ENCODE results near the gene TTLL5. TPM values are rescaled to one million over a fixed set of nuclear protein-coding genes. Genes with fewer than 3 reads are reported as not detected.

Gene TTLL5
- total and polyA plus RNA-seq, 2 donors (not counting 1 experiment from before 2014, with no cell fraction given), result 16.1 to 23.8 TPM

DNA sequence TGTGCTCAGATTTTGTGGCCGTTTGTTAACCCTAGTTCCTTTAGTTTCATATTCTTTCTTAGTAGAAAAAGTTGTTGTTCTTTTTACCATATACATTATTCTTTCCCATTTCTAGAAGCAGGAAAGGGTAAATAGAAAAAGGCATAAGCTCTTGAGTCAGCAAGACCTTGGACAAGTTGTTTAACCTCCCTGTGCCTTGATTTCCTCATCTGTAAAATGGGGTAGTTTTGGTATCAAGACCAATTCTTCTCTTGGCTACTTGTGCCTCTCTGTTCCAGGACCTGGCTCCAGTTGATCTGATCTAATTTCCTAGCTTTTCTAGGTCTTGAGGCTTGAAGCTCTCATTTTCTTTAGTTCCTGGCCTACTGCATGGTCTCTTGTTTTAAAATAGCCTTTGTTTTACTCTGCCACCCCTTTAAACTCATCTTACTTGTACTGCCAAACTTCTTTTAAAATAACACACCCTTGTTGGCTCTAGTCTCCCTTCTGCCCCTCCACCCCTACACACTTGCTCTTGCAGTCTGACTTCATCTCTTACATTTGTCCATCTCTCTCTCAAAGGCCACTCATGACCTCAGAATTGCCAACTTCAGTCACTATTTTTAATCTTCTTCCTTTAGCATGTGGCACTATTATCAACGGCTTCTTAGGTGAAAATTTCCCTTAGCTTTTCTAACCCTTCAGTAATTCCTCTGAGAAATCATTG lies 143.7 kb downstream of the TTLL5 start:
- Histone ChIP-seq H3K9me3 (ENCODE audit: control insufficient read depth, insufficient read depth, low read depth, low read length) (no peaks in the 10 kb centered on the region), H3K36me3 (ENCODE audit: control insufficient read depth, insufficient read depth, low read length) (no peaks in the 10 kb centered on the region), H3K27ac (ENCODE audit: insufficient read depth, low read length) (no peak overlapping the region), H3K9ac (ENCODE audit: insufficient read depth, low read length) (no peak overlapping the region), H3K4me2 (ENCODE audit: extremely low read depth, insufficient read depth, low read length) (no peak overlapping the region), H3K4me3 (replicated peaks in 1 of 4; ENCODE audit: control extremely low read depth in 1 of 4, insufficient read depth in 1 of 4, low read depth in 3 of 4, low read length in 4 of 4) (no peak overlapping the region), H3K27me3 (ENCODE audit: control insufficient read depth, insufficient read depth, low read length) (no peaks in the 10 kb centered on the region), H2AFZ (ENCODE audit: low read length) (no peak overlapping the region), H4K20me1 (ENCODE audit: control insufficient read depth, extremely low read depth, insufficient read depth, low read length) (no peaks in the 10 kb centered on the region), H3K79me2 (ENCODE audit: control insufficient read depth, insufficient read depth, low read length) (no peaks in the 10 kb centered on the region), H3K4me1 (ENCODE audit: control insufficient read depth, extremely low read depth, insufficient read depth, low read length) (no peaks in the 10 kb centered on the region)
- no peak for DNase-seq (ENCODE audit: low read depth in 2 of 2)
- TF ChIP-seq, protein P1, sequence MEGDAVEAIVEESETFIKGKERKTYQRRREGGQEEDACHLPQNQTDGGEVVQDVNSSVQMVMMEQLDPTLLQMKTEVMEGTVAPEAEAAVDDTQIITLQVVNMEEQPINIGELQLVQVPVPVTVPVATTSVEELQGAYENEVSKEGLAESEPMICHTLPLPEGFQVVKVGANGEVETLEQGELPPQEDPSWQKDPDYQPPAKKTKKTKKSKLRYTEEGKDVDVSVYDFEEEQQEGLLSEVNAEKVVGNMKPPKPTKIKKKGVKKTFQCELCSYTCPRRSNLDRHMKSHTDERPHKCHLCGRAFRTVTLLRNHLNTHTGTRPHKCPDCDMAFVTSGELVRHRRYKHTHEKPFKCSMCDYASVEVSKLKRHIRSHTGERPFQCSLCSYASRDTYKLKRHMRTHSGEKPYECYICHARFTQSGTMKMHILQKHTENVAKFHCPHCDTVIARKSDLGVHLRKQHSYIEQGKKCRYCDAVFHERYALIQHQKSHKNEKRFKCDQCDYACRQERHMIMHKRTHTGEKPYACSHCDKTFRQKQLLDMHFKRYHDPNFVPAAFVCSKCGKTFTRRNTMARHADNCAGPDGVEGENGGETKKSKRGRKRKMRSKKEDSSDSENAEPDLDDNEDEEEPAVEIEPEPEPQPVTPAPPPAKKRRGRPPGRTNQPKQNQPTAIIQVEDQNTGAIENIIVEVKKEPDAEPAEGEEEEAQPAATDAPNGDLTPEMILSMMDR (conservative IDR thresholded peaks at IDR 0.05 in 1 of 2, IDR thresholded peaks at IDR 0.05 in 1 of 2; ENCODE audit: low read depth in 1 of 2, low read length in 2 of 2), result no peak
- no peak for TF ChIP-seq EZH2 (IDR thresholded peaks at IDR 0.05; ENCODE audit: low read length, missing control alignments)

DNA sequence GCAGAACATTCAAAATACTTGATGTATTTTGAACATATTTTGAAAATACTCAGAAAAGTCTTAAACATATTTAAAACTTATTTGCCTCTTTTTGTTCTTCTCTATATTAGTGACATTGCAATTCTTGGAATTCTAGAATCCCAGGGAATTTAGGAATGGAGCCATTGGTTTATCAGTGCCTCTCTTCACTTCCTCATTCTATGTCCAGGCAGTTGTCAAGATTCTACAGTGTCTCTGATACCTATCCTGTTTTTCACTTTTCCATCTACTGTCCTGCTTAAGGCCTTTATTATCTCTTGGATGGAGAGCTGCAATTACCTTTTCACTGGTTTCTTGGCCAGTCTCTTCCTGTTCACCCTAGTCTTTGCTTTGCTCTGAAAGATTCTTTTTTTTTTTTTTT lies 144.6 kb downstream of the TTLL5 start:
- Histone ChIP-seq H3K4me1 (ENCODE audit: control insufficient read depth, extremely low read depth, insufficient read depth, low read length) (no peaks in the 10 kb centered on the region), H3K4me3 (replicated peaks in 1 of 4; ENCODE audit: control extremely low read depth in 1 of 4, insufficient read depth in 1 of 4, low read depth in 3 of 4, low read length in 4 of 4) (no peak overlapping the region), H4K20me1 (ENCODE audit: control insufficient read depth, extremely low read depth, insufficient read depth, low read length) (no peaks in the 10 kb centered on the region), H3K9me3 (ENCODE audit: control insufficient read depth, insufficient read depth, low read depth, low read length) (no peaks in the 10 kb centered on the region), H3K4me2 (ENCODE audit: extremely low read depth, insufficient read depth, low read length) (no peak overlapping the region), H3K27me3 (ENCODE audit: control insufficient read depth, insufficient read depth, low read length) (no peaks in the 10 kb centered on the region), H3K27ac (ENCODE audit: insufficient read depth, low read length) (no peak overlapping the region), H3K79me2 (ENCODE audit: control insufficient read depth, insufficient read depth, low read length) (no peaks in the 10 kb centered on the region), H2AFZ (ENCODE audit: low read length) (no peak overlapping the region), H3K36me3 (ENCODE audit: control insufficient read depth, insufficient read depth, low read length) (no peaks in the 10 kb centered on the region), H3K9ac (ENCODE audit: insufficient read depth, low read length) (no peak overlapping the region)
- TF ChIP-seq, protein P1 (conservative IDR thresholded peaks at IDR 0.05 in 1 of 2, IDR thresholded peaks at IDR 0.05 in 1 of 2; ENCODE audit: low read depth in 1 of 2, low read length in 2 of 2), result no peak
- no peak for TF ChIP-seq EZH2 (IDR thresholded peaks at IDR 0.05; ENCODE audit: low read length, missing control alignments)
- DNase-seq (ENCODE audit: low read depth in 2 of 2), result no peak

DNA sequence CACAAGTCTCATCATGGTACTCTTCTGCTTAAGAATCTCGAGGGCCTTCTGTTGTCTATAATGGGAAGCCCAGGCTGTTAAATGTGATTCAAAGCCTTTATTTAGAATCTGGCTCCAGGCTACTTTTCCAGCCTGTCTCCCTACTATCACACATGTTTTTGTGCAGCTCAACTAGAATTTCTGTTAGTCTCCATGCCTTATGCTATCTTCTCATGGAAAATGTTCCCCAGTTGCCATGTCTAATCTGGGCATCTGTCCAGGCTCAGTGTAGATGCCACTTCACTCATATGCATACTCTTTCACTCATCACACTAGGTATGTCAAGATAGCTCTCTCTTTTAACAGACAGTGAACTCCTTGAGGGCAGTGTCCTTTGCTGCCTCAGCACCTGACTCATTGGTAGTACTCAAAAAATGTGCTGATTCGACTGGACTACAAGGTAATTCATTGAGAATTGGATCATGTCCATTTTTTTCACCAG lies 145.3 kb downstream of the TTLL5 start:
- Histone ChIP-seq H3K4me3 (replicated peaks in 1 of 4; ENCODE audit: control extremely low read depth in 1 of 4, insufficient read depth in 1 of 4, low read depth in 3 of 4, low read length in 4 of 4) (no peak overlapping the region), H3K9me3 (ENCODE audit: control insufficient read depth, insufficient read depth, low read depth, low read length) (no peaks in the 10 kb centered on the region), H3K27me3 (ENCODE audit: control insufficient read depth, insufficient read depth, low read length) (no peaks in the 10 kb centered on the region), H4K20me1 (ENCODE audit: control insufficient read depth, extremely low read depth, insufficient read depth, low read length) (no peaks in the 10 kb centered on the region), H3K4me1 (ENCODE audit: control insufficient read depth, extremely low read depth, insufficient read depth, low read length) (no peaks in the 10 kb centered on the region), H3K9ac (ENCODE audit: insufficient read depth, low read length) (no peak overlapping the region), H3K36me3 (ENCODE audit: control insufficient read depth, insufficient read depth, low read length) (no peaks in the 10 kb centered on the region), H3K4me2 (ENCODE audit: extremely low read depth, insufficient read depth, low read length) (no peak overlapping the region), H3K27ac (ENCODE audit: insufficient read depth, low read length) (no peak overlapping the region), H2AFZ (ENCODE audit: low read length) (no peak overlapping the region), H3K79me2 (ENCODE audit: control insufficient read depth, insufficient read depth, low read length) (no peaks in the 10 kb centered on the region)
- DNase-seq (ENCODE audit: low read depth in 2 of 2), result no peak
- TF ChIP-seq, protein P1 (conservative IDR thresholded peaks at IDR 0.05 in 1 of 2, IDR thresholded peaks at IDR 0.05 in 1 of 2; ENCODE audit: low read depth in 1 of 2, low read length in 2 of 2), result no peak
- TF ChIP-seq EZH2 (IDR thresholded peaks at IDR 0.05; ENCODE audit: low read length, missing control alignments), result no peak
